ENCODE measurements around the gene SCARB1. TPM values are rescaled to one million over a fixed set of nuclear protein-coding genes. Genes with fewer than 3 reads are reported as not detected.

The SCARB1 gene
- total and polyA plus RNA-seq, 2 of the 13 experiments (the other 11 are each of a cell fraction or from before 2014, with no cell fraction given): 63.4 to 160 TPM

DNA sequence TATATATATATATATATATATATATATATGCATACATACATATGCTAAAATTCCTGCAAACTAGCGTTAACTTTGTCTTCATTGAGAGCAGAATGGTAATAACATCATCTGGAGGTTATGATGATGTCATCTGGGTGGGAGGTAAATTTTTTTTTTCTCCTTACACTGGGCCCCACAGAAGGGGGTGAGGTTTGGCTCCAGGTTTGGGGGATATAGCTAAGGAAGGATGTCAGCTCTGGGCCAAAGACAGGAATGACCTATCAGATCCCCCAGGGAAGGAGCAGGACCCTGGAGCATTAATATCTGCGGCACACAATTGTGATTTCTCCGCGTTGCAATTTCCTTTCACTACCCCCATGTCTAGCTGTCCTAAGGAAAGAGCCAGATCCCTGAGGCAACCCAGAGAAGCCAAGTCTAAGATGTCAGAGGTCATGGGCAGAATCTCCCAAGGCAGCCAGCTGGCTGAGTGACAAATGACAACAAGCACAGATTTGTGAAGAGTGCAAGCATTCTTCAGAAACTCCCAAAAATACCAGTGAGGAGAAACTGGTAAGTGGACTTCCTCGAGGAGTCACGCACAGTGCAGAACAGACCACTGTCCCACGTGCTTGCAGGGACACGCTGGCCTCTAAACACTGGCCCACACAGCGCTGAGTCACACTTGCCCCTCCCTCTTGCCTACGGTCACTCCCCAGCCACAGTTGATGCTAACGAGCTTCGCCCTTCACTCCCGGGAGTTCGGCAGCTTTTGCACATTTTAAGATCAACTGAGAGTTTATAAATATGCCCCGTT, 40.8 kb upstream of the SCARB1 start (continued):
- TF ChIP-seq, protein P1, sequence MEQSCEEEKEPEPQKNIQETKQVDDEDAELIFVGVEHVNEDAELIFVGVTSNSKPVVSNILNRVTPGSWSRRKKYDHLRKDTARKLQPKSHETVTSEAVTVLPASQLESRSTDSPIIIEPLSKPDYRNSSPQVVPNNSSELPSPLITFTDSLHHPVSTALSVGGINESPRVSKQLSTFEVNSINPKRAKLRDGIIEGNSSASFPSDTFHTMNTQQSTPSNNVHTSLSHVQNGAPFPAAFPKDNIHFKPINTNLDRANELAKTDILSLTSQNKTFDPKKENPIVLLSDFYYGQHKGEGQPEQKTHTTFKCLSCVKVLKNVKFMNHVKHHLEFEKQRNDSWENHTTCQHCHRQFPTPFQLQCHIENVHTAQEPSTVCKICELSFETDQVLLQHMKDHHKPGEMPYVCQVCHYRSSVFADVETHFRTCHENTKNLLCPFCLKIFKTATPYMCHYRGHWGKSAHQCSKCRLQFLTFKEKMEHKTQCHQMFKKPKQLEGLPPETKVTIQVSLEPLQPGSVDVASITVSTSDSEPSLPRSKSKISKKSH (CRISPR knock-in tag; IDR thresholded peaks at IDR 0.05; ENCODE audit: borderline replicate concordance): no peak
- TF ChIP-seq SP140L (CRISPR knock-in tag; IDR thresholded peaks at IDR 0.05; ENCODE audit: borderline replicate concordance) (no peak), REPIN1 (CRISPR knock-in tag; IDR thresholded peaks at IDR 0.05; ENCODE audit: borderline replicate concordance, low read depth) (peak; percentile 50; the same call in 1 of the 2 replicates), ZFX (CRISPR knock-in tag; IDR thresholded peaks at IDR 0.05; ENCODE audit: low read depth) (peak; percentile 28; the same call in 1 of the 2 replicates), FOSL1 (CRISPR knock-in tag; IDR thresholded peaks at IDR 0.05; ENCODE audit: borderline replicate concordance) (peak; percentile 88), ZBTB21 (CRISPR knock-in tag; IDR thresholded peaks at IDR 0.05) (0 out of 2 replicates have a peak, but pooled peaks have one; percentile 18), ZNF737 (CRISPR knock-in tag; IDR thresholded peaks at IDR 0.05; ENCODE audit: borderline replicate concordance) (no peak), HDAC6 (IDR thresholded peaks at IDR 0.05; ENCODE audit: low read depth, low read length) (no peak), ZEB1 (IDR thresholded peaks at IDR 0.05; ENCODE audit: insufficient replicate concordance, low read depth) (no peak), ZNF768 (CRISPR knock-in tag; IDR thresholded peaks at IDR 0.05) (no peak), HNF4G (IDR thresholded peaks at IDR 0.05; ENCODE audit: borderline replicate concordance, low read depth, low read length) (no peak), HNF4G (CRISPR knock-in tag; IDR thresholded peaks at IDR 0.05; ENCODE audit: borderline replicate concordance, low read depth) (no peak), ZNF484 (CRISPR knock-in tag; IDR thresholded peaks at IDR 0.05; ENCODE audit: borderline replicate concordance, low read depth) (no peak), HOXD1 (CRISPR knock-in tag; IDR thresholded peaks at IDR 0.05) (no peak), IRX3 (CRISPR knock-in tag; IDR thresholded peaks at IDR 0.05; ENCODE audit: borderline replicate concordance, low read depth) (no peak), ZIK1 (CRISPR knock-in tag; IDR thresholded peaks at IDR 0.05; ENCODE audit: borderline replicate concordance, low read depth) (0 out of 2 replicates have a peak, but pooled peaks have one; percentile 46), ZSCAN29 (CRISPR knock-in tag; conservative IDR thresholded peaks at IDR 0.05) (no peak), ZNF713 (CRISPR knock-in tag; IDR thresholded peaks at IDR 0.05) (no peak), ZNF333 (CRISPR knock-in tag; IDR thresholded peaks at IDR 0.05; ENCODE audit: borderline replicate concordance) (no peak), KLF12 (CRISPR knock-in tag; IDR thresholded peaks at IDR 0.05; ENCODE audit: borderline replicate concordance) (no peak), SRSF9 (IDR thresholded peaks at IDR 0.05; ENCODE audit: borderline replicate concordance, insufficient read depth, low read depth, low read length, poor library complexity, severe bottlenecking) (no peak)
- TF ChIP-seq, protein P2, sequence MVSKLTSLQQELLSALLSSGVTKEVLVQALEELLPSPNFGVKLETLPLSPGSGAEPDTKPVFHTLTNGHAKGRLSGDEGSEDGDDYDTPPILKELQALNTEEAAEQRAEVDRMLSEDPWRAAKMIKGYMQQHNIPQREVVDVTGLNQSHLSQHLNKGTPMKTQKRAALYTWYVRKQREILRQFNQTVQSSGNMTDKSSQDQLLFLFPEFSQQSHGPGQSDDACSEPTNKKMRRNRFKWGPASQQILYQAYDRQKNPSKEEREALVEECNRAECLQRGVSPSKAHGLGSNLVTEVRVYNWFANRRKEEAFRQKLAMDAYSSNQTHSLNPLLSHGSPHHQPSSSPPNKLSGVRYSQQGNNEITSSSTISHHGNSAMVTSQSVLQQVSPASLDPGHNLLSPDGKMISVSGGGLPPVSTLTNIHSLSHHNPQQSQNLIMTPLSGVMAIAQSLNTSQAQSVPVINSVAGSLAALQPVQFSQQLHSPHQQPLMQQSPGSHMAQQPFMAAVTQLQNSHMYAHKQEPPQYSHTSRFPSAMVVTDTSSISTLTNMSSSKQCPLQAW (CRISPR knock-in tag; IDR thresholded peaks at IDR 0.05): peak; percentile 37; the same call in 1 of the 2 replicates
- TF ChIP-seq, protein P3, sequence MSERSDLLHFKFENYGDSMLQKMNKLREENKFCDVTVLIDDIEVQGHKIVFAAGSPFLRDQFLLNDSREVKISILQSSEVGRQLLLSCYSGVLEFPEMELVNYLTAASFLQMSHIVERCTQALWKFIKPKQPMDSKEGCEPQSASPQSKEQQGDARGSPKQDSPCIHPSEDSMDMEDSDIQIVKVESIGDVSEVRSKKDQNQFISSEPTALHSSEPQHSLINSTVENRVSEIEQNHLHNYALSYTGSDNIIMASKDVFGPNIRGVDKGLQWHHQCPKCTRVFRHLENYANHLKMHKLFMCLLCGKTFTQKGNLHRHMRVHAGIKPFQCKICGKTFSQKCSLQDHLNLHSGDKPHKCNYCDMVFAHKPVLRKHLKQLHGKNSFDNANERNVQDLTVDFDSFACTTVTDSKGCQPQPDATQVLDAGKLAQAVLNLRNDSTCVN (CRISPR knock-in tag; IDR thresholded peaks at IDR 0.05; ENCODE audit: borderline replicate concordance): peak; percentile 80; the same call in 1 of the 2 replicates
